OCI-LY1 (cell line): ENCODE data around the gene FRMD1.

ENCODE experiments used
- CTCF ChIP-seq: fragments of 200-600 bp; sonication (generic), shearing (Covaris generic); IDR thresholded peaks from 2 replicates; pipeline ENCODE4 v1.5.1; 2017; ENCODE audit warnings: mild to moderate bottlenecking, antibody characterized with exemption, low read length, moderate library complexity, mixed read lengths
- EZH2 ChIP-seq: fragments of 200-600 bp; sonication (generic), shearing (Covaris generic); IDR thresholded peaks from 2 replicates; pipeline ENCODE4 v1.8.0; 2017; ENCODE audit warnings: borderline replicate concordance, mixed run types, mild to moderate bottlenecking, antibody characterized with exemption, low read length, moderate library complexity, mixed read lengths

GRCh38 chr6:168087436-168088160, 8.6 kb upstream of the FRMD1 start:
- TF ChIP-seq CTCF: no peak
- TF ChIP-seq EZH2: no peak
